Activated CD4-positive, alpha-beta T cell treated with anti-CD3 and anti-CD28 coated beads, Interleukin-10, Interleukin-2, amounts not matched to agents 100 ng/mL and 50 ng/mL, durations not matched to agents 16 hours and 8 hours (primary cell): ENCODE measurements around the gene RNF145.
A peak's percentile ranks its signal among the peaks of the same experiment; 100 is the strongest.
"Not testable (repeated sequence)": the region's sequence is repeated elsewhere in the genome, so short reads cannot be mapped to it uniquely, and the experiment has no call there.

Experiments
- DNase-seq: peaks from one replicate; pipeline ENCODE4 v3.0.0-alpha.2; 2020

RNF145 gene

GRCh38 chr5:159186319-159186718, 23.0 kb downstream of the RNF145 start:
- no peak for DNase-seq

- no peak for DNase-seq
These were observed 23.6 kb downstream of the RNF145 start for GRCh38 chr5:159185773-159186172.

- DNase-seq: peak; percentile 56
These were observed 24.4 kb downstream of the RNF145 start for GRCh38 chr5:159184858-159185381.

- DNase-seq: no peak
These were observed 25.1 kb downstream of the RNF145 start for GRCh38 chr5:159184236-159184635.

- DNase-seq: no peak
These were observed 26.1 kb downstream of the RNF145 start for GRCh38 chr5:159183247-159183646.

- DNase-seq: no peak
These were observed 26.7 kb downstream of the RNF145 start for GRCh38 chr5:159182691-159183090.

GRCh38 chr5:159181651-159182050, 27.7 kb downstream of the RNF145 start:
- no peak for DNase-seq

GRCh38 chr5:159181152-159181551, 28.2 kb downstream of the RNF145 start:
- DNase-seq: no peak

- DNase-seq: no peak
These were observed 29.6 kb downstream of the RNF145 start for GRCh38 chr5:159179529-159180305.

GRCh38 chr5:159178978-159179377, 30.4 kb downstream of the RNF145 start:
- peak; percentile 62 for DNase-seq

- peak; percentile 24 for DNase-seq
These were observed 33.8 kb downstream of the RNF145 start for GRCh38 chr5:159175547-159175946.

GRCh38 chr5:159174511-159175168, 34.7 kb downstream of the RNF145 start:
- DNase-seq: no peak

GRCh38 chr5:159171274-159171673, 38.1 kb downstream of the RNF145 start:
- no peak for DNase-seq

GRCh38 chr5:159170021-159170420, 39.3 kb downstream of the RNF145 start:
- DNase-seq: no peak

GRCh38 chr5:159166416-159166815, 42.9 kb downstream of the RNF145 start:
- no peak for DNase-seq

GRCh38 chr5:159163701-159164046, 45.7 kb downstream of the RNF145 start:
- DNase-seq: no peak

GRCh38 chr5:159163027-159163700, 46.2 kb downstream of the RNF145 start:
- DNase-seq: peak; percentile 60

GRCh38 chr5:159161361-159162214, 47.8 kb downstream of the RNF145 start:
- peak; percentile 23 for DNase-seq

GRCh38 chr5:159158553-159159091, 50.7 kb downstream of the RNF145 start:
- not testable (repeated sequence) for DNase-seq

- DNase-seq: no peak
These were observed 51.8 kb downstream of the RNF145 start for GRCh38 chr5:159157552-159157951.

GRCh38 chr5:159156426-159157238, 52.7 kb downstream of the RNF145 start:
- DNase-seq: peak; percentile 73

GRCh38 chr5:159155960-159156359, 53.4 kb downstream of the RNF145 start:
- DNase-seq: no peak
